Measurements from ENCODE around the gene CREG2.

Gene CREG2

DNA sequence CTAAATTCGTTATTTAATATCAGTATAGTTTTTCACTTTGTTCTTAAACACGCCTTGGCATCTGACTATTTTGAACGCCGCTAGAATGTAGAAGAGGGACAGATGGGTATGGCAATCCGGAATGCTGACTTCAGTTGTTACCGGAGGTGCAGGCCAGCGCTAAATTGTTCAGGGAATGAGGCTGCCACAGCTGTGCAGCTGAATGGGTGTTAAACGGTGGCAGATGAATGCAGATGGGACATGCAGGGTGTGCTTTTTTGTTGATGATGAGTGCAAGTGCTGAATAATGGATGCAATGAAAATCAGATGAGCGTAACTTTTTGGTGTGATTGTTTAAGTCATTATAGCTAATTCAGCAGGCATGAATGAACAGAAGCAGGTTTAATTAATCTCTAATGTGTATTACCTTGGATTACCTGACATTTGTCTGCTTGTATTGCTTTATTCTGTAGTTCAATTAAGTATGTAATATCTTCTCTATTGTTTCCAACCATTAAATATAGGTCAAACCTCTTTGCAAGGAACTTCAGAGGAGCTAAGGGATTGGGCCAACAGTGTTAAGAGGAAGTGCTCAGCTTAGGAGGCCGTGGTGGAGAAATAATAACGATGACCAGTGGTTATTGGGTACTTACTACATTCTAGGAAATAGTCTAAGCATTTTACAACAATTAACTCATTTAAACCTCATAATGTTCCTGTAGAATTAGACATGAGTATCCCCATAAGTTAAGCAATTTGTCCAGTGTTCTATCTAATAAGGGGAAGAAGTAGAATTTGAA lies 11.9 kb upstream of the CREG2 start:
- ChIA-PET CTCF (interaction anchor here (0.8 to 1.2 kb wide), 2 partner anchors 11 to 12 kb away, joined by 3 to 4 read pairs; no protein-coding TSS in a partner anchor), POLR2A (no interaction called here)
- TF ChIP-seq, protein P1, sequence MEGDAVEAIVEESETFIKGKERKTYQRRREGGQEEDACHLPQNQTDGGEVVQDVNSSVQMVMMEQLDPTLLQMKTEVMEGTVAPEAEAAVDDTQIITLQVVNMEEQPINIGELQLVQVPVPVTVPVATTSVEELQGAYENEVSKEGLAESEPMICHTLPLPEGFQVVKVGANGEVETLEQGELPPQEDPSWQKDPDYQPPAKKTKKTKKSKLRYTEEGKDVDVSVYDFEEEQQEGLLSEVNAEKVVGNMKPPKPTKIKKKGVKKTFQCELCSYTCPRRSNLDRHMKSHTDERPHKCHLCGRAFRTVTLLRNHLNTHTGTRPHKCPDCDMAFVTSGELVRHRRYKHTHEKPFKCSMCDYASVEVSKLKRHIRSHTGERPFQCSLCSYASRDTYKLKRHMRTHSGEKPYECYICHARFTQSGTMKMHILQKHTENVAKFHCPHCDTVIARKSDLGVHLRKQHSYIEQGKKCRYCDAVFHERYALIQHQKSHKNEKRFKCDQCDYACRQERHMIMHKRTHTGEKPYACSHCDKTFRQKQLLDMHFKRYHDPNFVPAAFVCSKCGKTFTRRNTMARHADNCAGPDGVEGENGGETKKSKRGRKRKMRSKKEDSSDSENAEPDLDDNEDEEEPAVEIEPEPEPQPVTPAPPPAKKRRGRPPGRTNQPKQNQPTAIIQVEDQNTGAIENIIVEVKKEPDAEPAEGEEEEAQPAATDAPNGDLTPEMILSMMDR (IDR thresholded peaks at IDR 0.05; ENCODE audit: control extremely low read depth, extremely low read depth, low read depth, missing control alignments), result no peak
- no peak for DNase-seq (ENCODE audit: extremely low spot score)

DNA sequence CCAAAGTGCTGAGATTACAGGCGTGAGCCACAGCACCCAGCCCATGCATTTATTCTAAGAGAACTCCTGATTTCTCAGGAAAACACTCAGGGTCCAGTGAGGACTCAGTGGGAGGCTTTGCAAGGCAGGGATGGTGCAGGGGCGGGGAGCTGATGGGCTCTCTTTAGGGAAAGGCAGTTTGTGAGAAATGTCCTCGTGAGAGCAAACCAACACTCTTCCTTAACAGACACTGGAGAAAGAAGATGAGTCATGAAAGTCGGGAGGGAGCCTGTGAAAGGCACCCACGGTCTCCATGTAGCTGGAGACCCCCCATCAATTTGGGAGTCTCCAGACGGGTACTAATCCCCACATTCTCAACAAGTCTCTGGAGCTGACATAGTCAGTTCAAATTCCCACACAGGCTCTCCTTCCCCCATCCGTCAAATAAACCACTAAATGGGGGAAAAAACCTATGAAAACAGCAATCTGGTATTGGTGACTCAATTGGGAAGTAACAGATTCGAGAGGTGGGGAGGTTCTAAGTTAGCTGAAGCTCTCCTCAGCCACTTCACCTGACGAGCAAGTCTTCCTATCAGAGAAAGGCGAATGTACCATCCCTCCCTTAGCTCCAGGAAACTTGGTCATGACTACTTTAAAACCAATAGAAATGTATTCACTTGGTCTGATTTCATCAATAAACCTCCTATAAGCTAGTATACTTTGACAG lies 11.0 kb upstream of the CREG2 start:
- TF ChIP-seq, protein P1 (IDR thresholded peaks at IDR 0.05; ENCODE audit: control extremely low read depth, extremely low read depth, low read depth, missing control alignments), result no peak
- DNase-seq (ENCODE audit: extremely low spot score), result no peak
- ChIA-PET CTCF (interaction anchor here (0.8 to 1.8 kb wide), 4 partner anchors 9 to 12 kb away, joined by 3 to 6 read pairs (median 4); no protein-coding TSS in a partner anchor), POLR2A (no interaction called here)

DNA sequence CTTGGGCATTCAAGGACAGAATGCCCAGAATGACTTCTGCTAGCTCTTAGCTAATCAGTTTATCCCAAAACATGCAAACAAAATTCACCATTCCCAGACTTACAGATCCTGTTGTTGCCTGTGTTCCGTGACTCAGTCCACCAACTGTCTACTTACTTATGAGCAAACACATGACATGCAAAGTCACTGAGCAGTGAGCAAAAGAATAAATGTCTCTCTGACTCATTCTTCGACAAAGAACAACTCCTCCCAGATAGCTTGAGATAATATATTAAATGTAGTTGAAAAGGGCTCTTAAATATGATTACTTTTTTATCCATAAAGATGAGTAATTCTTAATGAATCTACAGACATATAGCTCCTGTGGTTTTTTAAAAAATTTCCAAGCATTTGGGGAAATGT lies 9.0 kb upstream of the CREG2 start:
- no peak for DNase-seq (ENCODE audit: extremely low spot score)
- TF ChIP-seq, protein P1 (IDR thresholded peaks at IDR 0.05; ENCODE audit: control extremely low read depth, extremely low read depth, low read depth, missing control alignments), result no peak
- ChIA-PET POLR2A (no interaction called here), CTCF (no interaction called here)

DNA sequence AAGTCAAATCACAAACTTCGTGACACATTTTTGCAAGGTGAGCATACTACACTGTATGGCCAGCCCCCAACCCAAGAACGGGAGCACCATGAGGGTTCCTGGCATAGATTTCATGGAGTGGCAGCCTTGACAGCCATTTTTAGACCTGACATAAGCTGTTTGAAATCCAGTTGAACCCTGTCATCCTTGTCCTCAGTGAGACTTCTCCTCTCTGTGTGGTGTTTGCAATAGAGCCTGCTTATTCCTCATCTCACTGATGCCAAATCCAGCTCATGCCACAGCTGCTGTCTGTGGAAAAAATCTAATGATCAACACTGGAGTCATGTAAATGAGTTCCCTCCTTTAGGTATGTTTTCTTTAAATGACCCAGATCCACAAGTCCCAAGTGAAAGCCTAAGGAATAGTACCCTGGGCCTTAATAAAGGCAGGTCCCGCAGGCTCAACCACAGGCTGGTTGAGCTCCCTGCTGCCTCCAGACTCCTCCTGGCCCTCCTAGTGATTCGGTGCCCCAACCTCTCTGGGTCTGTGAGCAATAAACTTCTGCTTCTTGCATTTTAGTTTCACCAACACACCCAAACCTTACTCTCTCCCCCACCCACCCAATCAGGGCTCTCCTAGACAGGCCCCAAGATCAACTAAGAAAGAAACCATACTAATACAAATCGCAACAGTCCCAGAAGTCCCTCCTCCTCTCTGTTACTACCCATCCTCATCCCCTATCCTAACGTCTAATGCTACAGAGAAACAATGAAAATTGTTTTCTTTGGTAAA lies 8.4 kb upstream of the CREG2 start:
- no peak for DNase-seq (ENCODE audit: extremely low spot score)
- CTCF ChIA-PET, result interaction anchor here (0.9 to 2.2 kb wide), 2 partner anchors 21 to 23 kb away, joined by 3 to 7 read pairs; no protein-coding TSS in a partner anchor
- POLR2A ChIA-PET, result no interaction called here
- TF ChIP-seq, protein P1 (IDR thresholded peaks at IDR 0.05; ENCODE audit: control extremely low read depth, extremely low read depth, low read depth, missing control alignments), result no peak

DNA sequence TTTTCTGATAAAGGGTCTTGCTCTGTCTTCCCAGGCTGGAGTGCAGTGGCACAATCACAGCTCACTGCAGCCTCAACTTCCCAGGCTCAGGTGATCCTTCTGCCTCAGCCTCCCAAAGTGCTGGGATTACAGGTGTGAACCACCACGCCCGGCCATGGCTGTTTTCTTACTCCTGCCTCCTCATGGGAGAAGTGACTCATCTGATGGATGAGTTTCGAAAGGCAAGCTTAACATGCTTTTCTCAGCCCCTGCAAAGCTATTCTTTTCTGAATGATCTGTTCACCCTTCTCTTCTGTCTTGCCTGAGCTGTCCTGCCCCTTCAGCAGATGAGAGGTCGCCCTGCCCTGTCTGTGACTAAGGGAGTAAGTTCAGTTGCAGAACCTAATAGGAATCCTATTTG lies 929 bp upstream of the CREG2 start:
- TF ChIP-seq, protein P1 (IDR thresholded peaks at IDR 0.05; ENCODE audit: control extremely low read depth, extremely low read depth, low read depth, missing control alignments), result no peak
- ChIA-PET CTCF (interaction anchor here (1.0 to 2.1 kb wide), 4 partner anchors 10 to 442 kb away, joined by 3 to 4 read pairs (median 4); no protein-coding TSS in a partner anchor), POLR2A (no interaction called here)
- DNase-seq (ENCODE audit: extremely low spot score), result no peak

DNA sequence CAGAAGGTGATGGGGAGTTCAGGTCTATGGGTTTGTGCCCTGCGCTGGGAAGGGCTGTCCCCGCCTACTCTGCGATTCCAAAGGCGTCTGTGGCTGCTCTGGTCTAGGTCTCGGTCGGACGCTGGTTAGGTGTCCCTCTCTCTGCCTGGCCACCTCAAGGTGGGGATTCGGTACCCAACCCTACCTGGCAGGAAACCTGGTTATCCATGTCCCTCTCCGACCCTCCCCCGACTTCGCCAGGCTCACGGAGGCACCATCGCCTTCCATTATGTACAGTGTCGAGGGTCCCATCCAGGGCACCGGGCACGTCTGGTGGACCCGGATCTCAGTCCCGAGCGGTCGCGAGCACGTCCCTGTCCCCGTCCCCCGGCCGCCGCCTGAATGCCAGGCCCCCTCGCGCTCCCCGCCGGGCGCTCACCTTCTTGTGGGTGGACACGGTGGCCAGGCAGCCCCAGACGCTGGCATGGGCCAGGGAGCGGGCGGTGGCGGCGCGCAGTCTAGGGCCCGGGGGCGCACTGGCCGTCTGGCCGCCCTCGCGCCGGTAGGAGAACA lies 628 bp downstream of the CREG2 start:
- POLR2A ChIA-PET, result no interaction called here
- TF ChIP-seq, protein P1 (IDR thresholded peaks at IDR 0.05; ENCODE audit: control extremely low read depth, extremely low read depth, low read depth, missing control alignments), result no peak
- CTCF ChIA-PET, result interaction anchor here (1.0 to 2.1 kb wide), 2 partner anchors 11 to 44 kb away, joined by 3 to 6 read pairs; no protein-coding TSS in a partner anchor
- DNase-seq (ENCODE audit: extremely low spot score), result no peak

All from GM10248 (cell line).